ENCODE data around the gene OR6J1.

DNA sequence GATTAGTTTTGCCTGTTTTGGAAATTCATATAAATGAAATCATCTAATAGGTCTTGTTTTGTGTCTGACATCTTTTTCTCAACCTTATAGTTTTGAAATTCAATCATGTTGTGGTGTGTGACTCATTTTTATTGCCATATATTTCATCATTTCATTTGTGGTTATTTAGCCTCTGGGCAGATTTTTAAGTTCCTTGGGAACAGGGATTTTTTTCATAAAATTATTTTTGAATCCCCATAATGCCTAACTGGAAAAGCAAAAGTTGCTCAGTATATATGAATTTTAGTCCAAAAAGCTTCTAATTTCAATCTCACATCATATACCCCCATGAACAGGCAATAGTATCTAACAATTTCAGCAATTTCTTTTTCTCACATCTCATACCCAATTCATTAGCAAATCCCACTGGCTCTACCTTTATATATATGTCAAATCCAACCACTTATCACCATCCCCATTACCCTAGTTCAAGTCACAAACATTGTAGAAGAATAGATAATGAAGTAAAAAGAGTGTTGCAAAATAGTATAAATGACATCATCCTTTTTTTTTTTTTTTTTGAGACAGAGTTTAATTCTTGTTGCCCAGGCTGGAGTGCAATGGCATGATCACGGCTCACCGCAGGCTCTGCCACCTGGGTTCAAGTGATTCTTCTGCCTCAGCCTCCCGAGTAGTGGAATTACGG lies 2.6 kb upstream of the OR6J1 start:
- no peak for TF ChIP-seq POLR2A (IDR thresholded peaks at IDR 0.05; ENCODE audit: low read depth, low read length)
- TF ChIP-seq POLR2AphosphoS5 (IDR thresholded peaks at IDR 0.05; ENCODE audit: low read depth, low read length): no peak
- TF ChIP-seq SPI1 (IDR thresholded peaks at IDR 0.05; ENCODE audit: low read depth, low read length): no peak
- no peak for TF ChIP-seq TAF1 (IDR thresholded peaks at IDR 0.05; ENCODE audit: low read depth, low read length)
